Measurements from ENCODE around the gene RFX2. TPM values are rescaled to one million over a fixed set of nuclear protein-coding genes. Genes with fewer than 3 reads are reported as not detected.
"Not testable (repeated sequence)": the region's sequence is repeated elsewhere in the genome, so short reads cannot be mapped to it uniquely, and the experiment has no call there.

RFX2 gene
- total and polyA plus RNA-seq, 9 of the 15 experiments (the other 6 are each of a cell fraction or from before 2014, with no cell fraction given) = 3.6 to 18.7 (median 8.7) TPM

DNA sequence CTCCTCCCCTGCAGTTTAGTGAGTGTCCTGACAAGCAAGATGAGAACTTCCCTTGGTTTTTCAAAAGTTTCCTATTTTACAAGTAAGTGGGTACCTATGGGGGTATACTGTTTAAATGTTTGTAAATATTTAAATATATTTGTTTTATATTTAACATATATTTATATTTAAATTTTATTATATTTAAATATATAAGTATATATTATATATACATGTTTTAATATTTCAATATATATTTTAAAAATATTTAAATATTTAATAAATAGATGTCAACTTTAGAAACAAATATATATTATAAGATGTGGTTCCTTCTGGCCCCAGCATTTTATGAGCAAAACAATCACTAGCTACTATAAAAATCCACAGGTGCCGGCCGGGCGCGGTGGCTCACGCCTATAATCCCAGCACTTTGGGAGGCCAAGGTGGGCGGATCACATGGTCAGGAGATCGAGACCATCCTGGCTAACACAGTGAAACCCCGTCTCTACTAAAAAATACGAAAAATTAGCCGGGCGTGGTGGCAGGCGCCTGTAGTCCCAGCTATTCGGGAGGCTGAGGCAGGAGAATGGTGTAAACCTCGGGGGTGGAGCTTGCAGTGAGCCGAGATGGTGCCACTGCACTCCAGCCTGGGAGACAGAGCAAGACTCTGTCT, 3.5 kb downstream of the RFX2 start:
- H4K20me1 ChIP-seq (replicated peaks; ENCODE audit: control insufficient read depth, insufficient read depth, low read length); H2AFZ ChIP-seq (ENCODE audit: low read depth, low read length); DNase-seq (ENCODE audit: extremely low read depth in 1 of 4, low spot score in 3 of 4); H3K4me2 ChIP-seq (ENCODE audit: insufficient read depth, low read length); FAIRE-seq; H3K27ac ChIP-seq (ENCODE audit: extremely low read depth, low read depth, low read length); CTCF ChIA-PET (ENCODE audit: low intra/inter-chr PET ratio); intact Hi-C loops (cut with micrococcal nuclease); H3K9me3 ChIP-seq (replicated peaks; ENCODE audit: control insufficient read depth, insufficient read depth, low read depth, low read length); H3K27me3 ChIP-seq (ENCODE audit: control insufficient read depth in 2 of 2, insufficient read depth in 2 of 2, low read length in 2 of 2); ATAC-seq; in situ Hi-C loops (cut with MboI); H3K36me3 ChIP-seq (ENCODE audit: control insufficient read depth, insufficient read depth, low read length); H3K9me1 ChIP-seq (ENCODE audit: control insufficient read depth, insufficient read depth, low read length); H3K4me3 ChIP-seq; H3K9ac ChIP-seq (ENCODE audit: insufficient read depth in 1 of 2, low read depth in 2 of 2, low read length in 2 of 2); BruUV-seq (replicated peaks): not testable (repeated sequence)
- 86% methylated on average over 14 of the region's 15 CpGs for WGBS (ENCODE audit: insufficient coverage, low coverage, missing lambda C conversion rate)
- peaks cover 22% of the 10 kb centered on the region for H3K79me2 ChIP-seq (ENCODE audit: control insufficient read depth, insufficient read depth, low read length)
- TF ChIP-seq EGR1 (conservative IDR thresholded peaks at IDR 0.05) = 0 out of 2 replicates have a peak, but pooled peaks have one; percentile 9
- POLR2A ChIA-PET = interaction anchor here (1.2 to 2.3 kb wide), 2 partner anchors 9 to 11 kb away, joined by 4 to 6 read pairs; no protein-coding TSS in a partner anchor
- H3K4me1 ChIP-seq (replicated peaks in 1 of 2; ENCODE audit: control insufficient read depth in 2 of 2, insufficient read depth in 2 of 2, low read length in 2 of 2) = peaks cover 6 to 24% of the 10 kb centered on the region in 2 experiments; a peak in 4 of 5 replicates

DNA sequence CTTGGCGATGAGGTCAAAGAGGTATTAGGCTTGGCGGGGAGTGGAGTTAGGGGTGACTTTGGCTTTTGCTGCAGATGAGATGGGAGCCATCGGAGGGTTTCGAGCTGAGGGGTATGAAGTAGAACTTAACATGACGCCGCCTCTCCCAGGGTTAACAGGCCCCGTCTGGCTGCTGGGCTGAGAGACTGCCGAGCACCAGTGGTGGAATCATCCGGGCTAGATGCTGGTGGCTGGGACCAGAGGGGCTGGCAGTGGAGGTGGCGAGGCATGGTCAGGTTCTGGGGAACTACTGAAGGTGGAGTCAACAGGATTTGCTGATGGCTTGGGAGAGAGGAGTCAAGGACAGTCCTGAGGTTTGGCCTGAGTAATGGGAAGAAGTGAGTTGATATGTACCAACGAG, 4.9 kb downstream of the RFX2 start:
- CTCF ChIA-PET (ENCODE audit: low intra/inter-chr PET ratio) = no interaction called here
- Histone ChIP-seq H2AFZ (ENCODE audit: low read depth, low read length) (no peak overlapping the region), H3K9ac (ENCODE audit: insufficient read depth in 1 of 2, low read depth in 2 of 2, low read length in 2 of 2) (peak overlapping the region in 1 of 2 experiments; percentile 56; a peak in 1 of 4 replicates), H3K4me3 (no peak overlapping the region), H3K27ac (ENCODE audit: extremely low read depth, low read depth, low read length) (no peak overlapping the region), H3K79me2 (ENCODE audit: control insufficient read depth, insufficient read depth, low read length) (peaks cover 26% of the 10 kb centered on the region), H3K9me1 (ENCODE audit: control insufficient read depth, insufficient read depth, low read length) (no peaks in the 10 kb centered on the region), H3K27me3 (ENCODE audit: control insufficient read depth in 2 of 2, insufficient read depth in 2 of 2, low read length in 2 of 2) (no peaks in the 10 kb centered on the region), H3K36me3 (ENCODE audit: control insufficient read depth, insufficient read depth, low read length) (no peaks in the 10 kb centered on the region), H3K4me2 (ENCODE audit: insufficient read depth, low read length) (no peak overlapping the region), H3K9me3 (replicated peaks; ENCODE audit: control insufficient read depth, insufficient read depth, low read depth, low read length) (no peaks in the 10 kb centered on the region), H3K4me1 (replicated peaks in 1 of 2; ENCODE audit: control insufficient read depth in 2 of 2, insufficient read depth in 2 of 2, low read length in 2 of 2) (peaks cover 7 to 26% of the 10 kb centered on the region in 2 experiments; a peak in 4 of 5 replicates), H4K20me1 (replicated peaks; ENCODE audit: control insufficient read depth, insufficient read depth, low read length) (no peaks in the 10 kb centered on the region)
- DNase-seq (ENCODE audit: extremely low read depth in 1 of 4, low spot score in 3 of 4) = no peak
- no TSS peak for BruUV-seq (replicated peaks)
- ATAC-seq = no peak
- in situ Hi-C loops (cut with MboI) = no loop called here
- FAIRE-seq = no peak
- intact Hi-C loops (cut with micrococcal nuclease) = no loop called here
- POLR2A ChIA-PET = no interaction called here
- WGBS (ENCODE audit: insufficient coverage, low coverage, missing lambda C conversion rate) = 82% methylated on average over 9 of the region's 11 CpGs
- TF ChIP-seq BRD4 (IDR thresholded peaks at IDR 0.05) = no peak
- TF ChIP-seq RB1 (IDR thresholded peaks at IDR 0.05; ENCODE audit: low read depth) = no peak
- no peak for TF ChIP-seq RBM14 (IDR thresholded peaks at IDR 0.05; ENCODE audit: borderline replicate concordance, insufficient read depth, low read depth, low read length)
- no peak for TF ChIP-seq DDX20 (tag; IDR thresholded peaks at IDR 0.05; ENCODE audit: low read depth)
- TF ChIP-seq NR1H2 (CRISPR knock-in tag; IDR thresholded peaks at IDR 0.05) = no peak
- no peak for TF ChIP-seq FOXJ2 (tag; IDR thresholded peaks at IDR 0.05)
- TF ChIP-seq LCOR (CRISPR knock-in tag; IDR thresholded peaks at IDR 0.05) = no peak
- no peak for TF ChIP-seq NCOR1 (IDR thresholded peaks at IDR 0.05)
- no peak for TF ChIP-seq AFF1 (IDR thresholded peaks at IDR 0.05; ENCODE audit: low read depth in 1 of 2, partially characterized antibody in 2 of 2)
- no peak for TF ChIP-seq ZNF239 (CRISPR knock-in tag; IDR thresholded peaks at IDR 0.05)
- TF ChIP-seq POLR2H (tag; IDR thresholded peaks at IDR 0.05; ENCODE audit: low read depth) = no peak
